RWPE2 (cell line): ENCODE measurements around the gene ERBB2.

Experiments
- ATAC-seq: fragments of 200-7000 bp; cut with Tn5 transposase; 3 replicates; pipeline ENCODE4 v1.9.1; 2021; ENCODE audit warnings: low read depth
- DNase-seq: peaks from one replicate; pipeline ENCODE4 v3.0.0-alpha.2; 2020; ENCODE audit warnings: low spot score
- H3K27ac ChIP-seq: fragments of 450-650 bp; 2 replicates; pipeline ENCODE4 v1.5.1; 2017; ENCODE audit warnings: mild to moderate bottlenecking; ENCODE audit not compliant: poor library complexity, severe bottlenecking
- H3K27me3 ChIP-seq: fragments of 250-450 bp; sonication (Bioruptor Pico); 2 replicates; pipeline ENCODE4 v1.5.1; 2021; ENCODE audit warnings: mild to moderate bottlenecking, moderate library complexity; ENCODE audit not compliant: insufficient read depth, poor library complexity, severe bottlenecking
- H3K36me3 ChIP-seq: fragments of 250-450 bp; sonication (Bioruptor Pico); 2 replicates; pipeline ENCODE4 v1.5.1; 2020; ENCODE audit warnings: low read depth, mild to moderate bottlenecking, moderate library complexity
- H3K4me1 ChIP-seq: fragments of 250-450 bp; sonication (Bioruptor Pico); 2 replicates; pipeline ENCODE4 v1.5.1; 2021; ENCODE audit warnings: mild to moderate bottlenecking, moderate library complexity; ENCODE audit not compliant: insufficient read depth, poor library complexity, severe bottlenecking
- H3K4me3 ChIP-seq: fragments of 250-450 bp; sonication (Bioruptor Pico); 2 replicates; pipeline ENCODE4 v1.5.1; 2021; ENCODE audit warnings: mild to moderate bottlenecking, moderate library complexity; ENCODE audit not compliant: severe bottlenecking
- H3K9me3 ChIP-seq: fragments of 250-450 bp; sonication (Bioruptor Pico); 2 replicates; pipeline ENCODE4 v1.5.1; 2021; ENCODE audit warnings: mild to moderate bottlenecking, moderate library complexity; ENCODE audit not compliant: severe bottlenecking
- CTCF ChIP-seq: fragments of 450-650 bp; IDR thresholded peaks from one replicate; pipeline ENCODE4 v1.5.1; 2017; ENCODE audit warnings: mild to moderate bottlenecking, moderate library complexity; ENCODE audit not compliant: poor library complexity, severe bottlenecking

Gene ERBB2

GRCh38 chr17:39767147-39767546 lies 67.3 kb downstream of the ERBB2 start:
- Histone ChIP-seq H3K27me3 (peaks cover 11% of the 10 kb centered on the region), H3K27ac (no peak overlapping the region), H3K4me1 (peaks cover 9% of the 10 kb centered on the region), H3K4me3 (no peak overlapping the region), H3K36me3 (no peaks in the 10 kb centered on the region), H3K9me3 (no peaks in the 10 kb centered on the region)
- no peak for ATAC-seq
- no peak for TF ChIP-seq CTCF
- no peak for DNase-seq

GRCh38 chr17:39769974-39770587 lies 70.2 kb downstream of the ERBB2 start:
- Histone ChIP-seq H3K27ac (peak overlapping the region; percentile 23), H3K9me3 (no peaks in the 10 kb centered on the region), H3K36me3 (no peaks in the 10 kb centered on the region), H3K27me3 (peaks cover 9% of the 10 kb centered on the region), H3K4me1 (peaks cover 9% of the 10 kb centered on the region), H3K4me3 (no peak overlapping the region)
- ATAC-seq, result peak; percentile 94
- peak; percentile 79 for DNase-seq
- no peak for TF ChIP-seq CTCF

- H3K36me3 ChIP-seq, result no peaks in the 10 kb centered on the region
- ATAC-seq (no peak), DNase-seq (no peak)
- no peaks in the 10 kb centered on the region for H3K9me3 ChIP-seq
- TF ChIP-seq CTCF, result no peak
- peaks cover 9% of the 10 kb centered on the region for H3K4me1 ChIP-seq
- no peak overlapping the region for H3K27ac ChIP-seq
- no peak overlapping the region for H3K4me3 ChIP-seq
- H3K27me3 ChIP-seq, result peaks cover 4% of the 10 kb centered on the region
These were observed 72.6 kb downstream of the ERBB2 start for GRCh38 chr17:39772415-39772814.

GRCh38 chr17:39772987-39773934 lies 73.4 kb downstream of the ERBB2 start:
- no peaks in the 10 kb centered on the region for H3K9me3 ChIP-seq
- H3K4me3 ChIP-seq, result no peak overlapping the region
- peaks cover 2% of the 10 kb centered on the region for H3K27me3 ChIP-seq
- no peak for TF ChIP-seq CTCF
- H3K4me1 ChIP-seq, result peaks cover 9% of the 10 kb centered on the region
- no peak overlapping the region for H3K27ac ChIP-seq
- H3K36me3 ChIP-seq, result no peaks in the 10 kb centered on the region
- ATAC-seq (no peak), DNase-seq (no peak)

- no peak for DNase-seq
- H3K36me3 ChIP-seq, result no peaks in the 10 kb centered on the region
- no peak for TF ChIP-seq CTCF
- no peak for ATAC-seq
- no peaks in the 10 kb centered on the region for H3K9me3 ChIP-seq
- H3K4me3 ChIP-seq, result no peak overlapping the region
- H3K27ac ChIP-seq, result no peak overlapping the region
- H3K4me1 ChIP-seq, result peaks cover 9% of the 10 kb centered on the region
- no peaks in the 10 kb centered on the region for H3K27me3 ChIP-seq
These were observed 74.2 kb downstream of the ERBB2 start for GRCh38 chr17:39774047-39774446.
